Cardiac fibroblast (primary cell): Measurements from ENCODE around the gene TMEM59L.

Experiments used
- DNase-seq, 2 donors: peaks; one replicate each; pipeline versions ENCODE4 v3.0.0 to v3.0.0-alpha.2; 2010; ENCODE audit warnings: low read depth in 2 of 2
- H3K4me3 ChIP-seq, 2 donors: replicated peaks in 1 of 2; 1 replicate in 1 of 2; 2 replicates in 1 of 2; pipeline ENCODE4 v1.5.1; 2011; ENCODE audit warnings: low read depth in 2 of 2, low read length in 2 of 2, mild to moderate bottlenecking in 2 of 2, moderate library complexity in 1 of 2
- CTCF ChIP-seq: IDR thresholded peaks from one replicate; pipeline ENCODE4 v1.5.1; 2011; ENCODE audit warnings: low read depth, mild to moderate bottlenecking, low read length, inconsistent platforms

The TMEM59L gene

GRCh38 chr19:18670312-18670711 lies 57.6 kb downstream of the TMEM59L start:
- no peak for DNase-seq
- TF ChIP-seq CTCF: no peak
- H3K4me3 ChIP-seq: no peak overlapping the region
